C4-2B (cell line): ENCODE measurements around the gene ZNF865.

ENCODE experiments used
- H3K27ac ChIP-seq: fragments of 450-650 bp; 2 replicates; pipeline ENCODE4 v1.5.1; 2017
- ZFX ChIP-seq: fragments of 450-650 bp; IDR thresholded peaks from 2 replicates; pipeline ENCODE4 v1.6.1; 2017
- TF ChIP-seq, protein P1 (sequence below): fragments of 450-650 bp; conservative IDR thresholded peaks from 2 replicates; pipeline ENCODE4 v1.5.1; 2017; ENCODE audit warnings: mild to moderate bottlenecking

Gene ZNF865

DNA sequence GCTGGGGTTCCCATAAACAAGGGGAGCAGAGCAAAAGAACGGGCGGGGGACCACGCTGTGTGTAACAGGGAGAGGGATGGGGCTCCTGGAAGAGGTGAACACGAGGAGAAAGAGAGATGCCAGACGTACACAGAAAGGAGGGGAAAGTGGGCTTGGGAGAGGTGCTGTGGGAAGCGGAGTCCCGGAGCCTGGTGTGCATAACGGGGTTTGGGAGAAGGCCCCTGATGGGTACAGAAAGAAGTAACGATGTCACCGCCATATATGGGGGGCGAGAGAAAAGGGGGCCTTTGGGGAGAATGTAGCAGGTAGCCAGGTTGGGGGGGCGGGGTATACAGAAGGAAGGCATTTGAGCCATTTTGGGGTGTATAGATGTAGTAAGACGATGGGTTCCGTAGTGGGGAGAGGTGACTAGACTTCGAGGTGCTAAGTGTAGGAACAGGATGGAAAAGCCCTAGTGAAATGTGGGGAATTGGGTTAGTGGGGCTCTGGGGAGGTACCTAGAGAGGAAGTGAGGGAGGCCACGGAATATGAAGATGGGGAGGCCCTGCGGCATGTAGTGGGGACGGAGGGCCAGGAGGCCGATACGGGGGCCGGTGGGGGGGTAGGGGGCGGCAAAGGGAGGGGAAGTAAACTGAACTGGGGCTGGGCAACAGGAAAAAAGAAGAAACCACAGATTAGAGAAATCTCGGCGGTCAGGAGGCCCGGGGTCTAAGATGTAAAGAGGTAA lies 36.1 kb downstream of the ZNF865 start:
- TF ChIP-seq, protein P1, sequence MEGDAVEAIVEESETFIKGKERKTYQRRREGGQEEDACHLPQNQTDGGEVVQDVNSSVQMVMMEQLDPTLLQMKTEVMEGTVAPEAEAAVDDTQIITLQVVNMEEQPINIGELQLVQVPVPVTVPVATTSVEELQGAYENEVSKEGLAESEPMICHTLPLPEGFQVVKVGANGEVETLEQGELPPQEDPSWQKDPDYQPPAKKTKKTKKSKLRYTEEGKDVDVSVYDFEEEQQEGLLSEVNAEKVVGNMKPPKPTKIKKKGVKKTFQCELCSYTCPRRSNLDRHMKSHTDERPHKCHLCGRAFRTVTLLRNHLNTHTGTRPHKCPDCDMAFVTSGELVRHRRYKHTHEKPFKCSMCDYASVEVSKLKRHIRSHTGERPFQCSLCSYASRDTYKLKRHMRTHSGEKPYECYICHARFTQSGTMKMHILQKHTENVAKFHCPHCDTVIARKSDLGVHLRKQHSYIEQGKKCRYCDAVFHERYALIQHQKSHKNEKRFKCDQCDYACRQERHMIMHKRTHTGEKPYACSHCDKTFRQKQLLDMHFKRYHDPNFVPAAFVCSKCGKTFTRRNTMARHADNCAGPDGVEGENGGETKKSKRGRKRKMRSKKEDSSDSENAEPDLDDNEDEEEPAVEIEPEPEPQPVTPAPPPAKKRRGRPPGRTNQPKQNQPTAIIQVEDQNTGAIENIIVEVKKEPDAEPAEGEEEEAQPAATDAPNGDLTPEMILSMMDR, result no peak
- no peak for TF ChIP-seq ZFX
- H3K27ac ChIP-seq, result peak overlapping the region; percentile 93

DNA sequence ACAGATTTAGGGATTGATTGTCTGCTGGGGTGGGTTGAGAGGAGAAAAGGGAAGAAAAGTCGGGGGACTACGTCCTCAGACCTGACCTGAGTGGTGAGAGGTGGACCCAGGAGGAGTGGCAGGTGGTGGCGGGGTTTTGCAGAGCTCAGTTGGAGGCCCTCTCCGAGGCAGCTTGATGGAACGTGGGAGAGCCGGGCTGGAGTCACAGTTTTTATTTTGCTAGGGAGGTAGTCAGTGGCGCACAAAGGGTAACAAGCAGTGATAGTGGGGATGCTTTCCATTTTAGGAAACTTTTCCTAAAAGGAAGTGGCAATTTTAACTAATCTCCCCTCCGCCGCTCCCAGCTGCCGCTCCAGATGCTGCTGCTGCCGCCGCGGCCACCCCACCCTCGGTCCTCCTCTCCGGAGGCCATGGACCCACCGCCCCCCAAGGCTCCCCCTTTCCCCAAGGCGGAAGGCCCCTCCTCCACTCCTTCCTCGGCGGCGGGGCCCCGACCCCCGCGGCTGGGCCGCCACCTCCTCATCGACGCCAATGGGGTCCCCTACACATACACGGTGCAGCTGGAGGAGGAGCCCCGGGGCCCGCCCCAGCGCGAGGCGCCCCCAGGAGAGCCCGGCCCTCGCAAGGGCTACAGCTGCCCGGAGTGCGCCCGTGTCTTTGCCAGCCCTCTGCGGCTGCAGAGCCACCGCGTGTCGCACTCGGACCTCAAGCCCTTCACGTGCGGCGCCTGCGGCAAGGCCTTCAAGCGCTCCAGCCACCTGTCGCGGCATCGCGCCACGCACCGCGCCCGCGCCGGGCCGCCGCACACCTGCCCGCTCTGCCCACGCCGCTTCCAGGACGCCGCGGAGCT lies 36.9 kb downstream of the ZNF865 start:
- H3K27ac ChIP-seq, result peak overlapping the region; percentile 93
- TF ChIP-seq, protein P1, result no peak
- TF ChIP-seq ZFX, result peak; percentile 76

DNA sequence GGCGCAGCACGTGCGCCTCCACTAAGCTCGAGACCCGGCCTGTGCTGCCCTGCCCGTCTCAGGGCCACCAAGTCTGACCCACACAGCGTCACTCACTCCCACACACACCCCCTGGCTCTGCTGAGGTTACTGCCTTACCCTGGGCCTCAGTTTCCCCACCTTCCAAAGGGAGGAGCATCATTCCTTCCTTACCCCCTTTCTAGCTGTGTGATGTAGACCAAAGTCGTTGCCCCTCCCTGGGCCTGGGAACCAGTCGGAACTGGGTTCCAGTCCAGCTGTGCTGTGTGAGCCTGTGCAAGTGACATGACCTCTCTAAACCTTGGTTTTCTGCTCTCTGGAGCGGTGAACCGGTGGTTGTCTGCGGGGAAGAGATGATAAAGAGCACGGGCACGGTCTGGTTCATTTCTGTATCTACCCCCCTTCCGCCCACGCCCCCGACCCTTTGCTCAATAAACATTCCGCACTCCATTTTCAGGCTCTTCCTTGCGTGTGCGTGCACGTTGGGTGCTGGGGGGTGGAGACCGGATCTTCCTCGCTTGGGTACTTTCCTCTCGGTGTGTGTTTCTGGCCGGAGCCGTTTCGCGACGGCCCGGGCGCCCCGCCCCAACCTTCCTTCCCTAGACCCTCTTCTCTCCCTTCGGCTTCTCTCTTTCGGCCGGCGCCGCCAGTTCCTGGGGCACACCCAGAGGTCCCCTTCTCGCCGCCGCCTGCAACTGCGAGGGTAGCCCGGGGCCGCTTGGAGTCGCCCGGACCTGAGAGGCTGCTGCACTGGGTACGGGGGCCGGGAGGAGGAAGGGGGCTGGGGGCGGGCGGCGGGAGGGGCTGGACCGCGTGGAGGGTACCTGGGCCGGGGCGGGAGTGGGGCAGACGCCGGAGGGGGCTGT lies 37.8 kb downstream of the ZNF865 start, which contains the start of gene ZNF581:
ZNF581 (plus strand) TSS at position 647 of the 884 bp plus-strand sequence. CDS start 923 bp downstream, outside the sequence.
- TF ChIP-seq, protein P1, result no peak
- no peak; the same call in 1 of the 2 replicates for TF ChIP-seq ZFX
- H3K27ac ChIP-seq, result peak within 1 kb of the TSS; percentile 93

DNA sequence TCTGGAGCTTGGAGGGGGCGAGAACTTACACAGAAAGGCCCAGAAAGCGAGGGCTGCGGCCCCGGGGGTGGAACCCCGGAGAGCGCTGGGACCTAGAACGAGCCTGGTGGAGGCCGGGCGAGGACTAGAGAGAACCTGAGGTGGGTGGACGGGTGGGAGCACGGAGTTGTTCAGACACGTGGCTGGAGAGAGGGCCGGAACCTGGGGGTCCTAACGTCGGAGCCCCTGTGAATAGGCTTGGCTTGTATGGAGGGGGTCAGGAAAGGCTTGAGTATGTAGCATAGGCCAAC lies 38.4 kb downstream of the ZNF865 start:
- TF ChIP-seq, protein P1, result no peak
- no peak for TF ChIP-seq ZFX
- H3K27ac ChIP-seq, result peak overlapping the region; percentile 93

DNA sequence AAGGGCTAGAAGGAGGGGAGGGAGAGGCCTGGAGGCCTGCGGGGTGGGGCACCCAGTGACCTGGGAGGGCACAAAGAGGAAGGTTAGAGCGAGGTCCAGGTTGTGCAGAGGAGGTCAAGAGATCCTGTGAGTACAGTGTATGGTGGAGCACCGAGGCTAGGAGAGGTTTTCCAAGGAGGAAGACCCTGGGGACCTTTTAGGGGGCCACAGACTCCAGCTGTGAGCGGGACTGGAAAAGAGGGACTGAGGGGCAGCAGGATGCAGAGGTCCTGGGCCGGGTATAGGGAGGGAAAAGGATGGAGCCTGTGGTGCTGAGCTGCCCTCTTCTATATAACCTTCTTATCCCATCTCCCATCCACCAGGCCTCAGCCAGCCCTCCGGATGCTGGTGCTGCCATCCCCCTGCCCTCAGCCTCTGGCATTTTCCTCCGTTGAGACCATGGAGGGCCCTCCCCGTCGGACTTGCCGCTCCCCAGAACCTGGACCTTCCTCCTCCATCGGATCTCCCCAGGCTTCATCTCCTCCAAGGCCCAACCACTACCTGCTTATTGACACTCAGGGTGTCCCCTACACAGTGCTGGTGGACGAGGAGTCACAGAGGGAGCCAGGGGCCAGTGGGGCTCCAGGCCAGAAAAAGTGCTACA lies 38.9 kb downstream of the ZNF865 start:
- peak overlapping the region; percentile 93 for H3K27ac ChIP-seq
- TF ChIP-seq ZFX, result no peak
- TF ChIP-seq, protein P1, result no peak

DNA sequence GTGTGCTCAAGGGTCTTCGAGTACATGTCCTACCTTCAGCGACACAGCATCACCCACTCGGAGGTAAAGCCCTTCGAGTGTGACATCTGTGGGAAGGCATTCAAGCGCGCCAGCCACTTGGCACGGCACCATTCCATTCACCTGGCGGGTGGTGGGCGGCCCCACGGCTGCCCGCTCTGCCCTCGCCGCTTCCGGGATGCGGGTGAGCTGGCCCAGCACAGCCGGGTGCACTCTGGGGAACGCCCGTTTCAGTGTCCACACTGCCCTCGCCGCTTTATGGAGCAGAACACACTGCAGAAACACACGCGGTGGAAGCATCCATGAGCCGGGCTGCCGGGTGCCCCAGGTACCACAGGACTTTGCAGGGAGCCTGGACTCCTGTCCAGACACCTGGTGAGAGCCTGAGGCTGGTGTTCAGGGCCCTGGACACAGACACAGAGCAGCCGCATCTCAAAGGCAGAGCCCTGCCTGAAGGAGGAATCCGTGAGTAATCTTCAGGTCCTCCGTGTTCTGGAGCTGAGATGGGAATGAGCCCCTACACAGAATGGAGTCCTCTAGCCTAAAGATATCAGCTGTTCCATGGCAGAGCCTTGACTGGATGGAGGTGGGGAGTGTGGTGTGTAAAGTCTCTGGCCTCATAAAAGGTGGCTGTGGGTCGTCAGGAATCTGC lies 39.5 kb downstream of the ZNF865 start:
- TF ChIP-seq ZFX, result no peak
- TF ChIP-seq, protein P1, result no peak
- no peak overlapping the region; the same call in 1 of the 2 replicates for H3K27ac ChIP-seq
